ENCODE data around the gene AKAP6. TPM values are rescaled to one million over a fixed set of nuclear protein-coding genes. Genes with fewer than 3 reads are reported as not detected.
A peak's percentile ranks its signal among the peaks of the same experiment; 100 is the strongest.

AKAP6 gene
- total RNA-seq, 1 donor from 2014 or later: 180 TPM

DNA sequence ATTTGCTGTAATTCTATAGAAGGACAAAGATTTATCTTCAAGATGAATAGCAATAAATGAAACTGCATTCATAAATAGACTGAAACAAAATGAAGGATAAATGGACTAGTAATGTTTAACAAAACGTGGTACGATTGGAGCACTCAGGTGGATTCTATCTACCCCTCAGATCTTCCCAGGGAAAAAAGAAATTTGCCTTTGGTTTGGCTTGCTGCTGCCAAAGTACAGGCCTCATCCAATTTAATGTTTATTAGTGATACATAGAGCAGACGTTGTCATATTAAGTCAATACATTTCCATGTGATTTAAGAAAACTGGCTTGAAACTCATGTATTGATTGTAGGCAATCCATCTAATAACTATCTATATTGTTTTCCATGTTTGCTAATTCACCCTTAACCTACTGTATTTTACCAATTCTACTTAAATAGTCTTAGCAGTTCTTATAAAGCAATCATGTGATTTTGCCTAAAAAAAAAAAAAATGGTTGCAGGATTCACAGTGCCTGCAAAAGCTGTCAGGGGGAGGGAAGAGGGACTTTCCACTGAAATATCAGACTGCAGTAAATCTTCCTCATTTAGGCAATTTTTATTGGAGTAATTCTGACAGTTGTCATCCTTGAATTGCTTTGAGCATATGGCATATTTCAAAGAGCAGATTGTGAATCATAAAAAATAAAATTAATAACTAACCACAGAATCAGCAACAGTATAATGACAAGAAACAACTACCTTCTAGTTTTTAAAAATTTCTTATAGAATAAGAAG is 367.4 kb downstream of the AKAP6 start:
- intact Hi-C loops (cut with DNase I): no loop called here
- ATAC-seq (ENCODE audit: poor library complexity) (no peak), DNase-seq (no peak)

DNA sequence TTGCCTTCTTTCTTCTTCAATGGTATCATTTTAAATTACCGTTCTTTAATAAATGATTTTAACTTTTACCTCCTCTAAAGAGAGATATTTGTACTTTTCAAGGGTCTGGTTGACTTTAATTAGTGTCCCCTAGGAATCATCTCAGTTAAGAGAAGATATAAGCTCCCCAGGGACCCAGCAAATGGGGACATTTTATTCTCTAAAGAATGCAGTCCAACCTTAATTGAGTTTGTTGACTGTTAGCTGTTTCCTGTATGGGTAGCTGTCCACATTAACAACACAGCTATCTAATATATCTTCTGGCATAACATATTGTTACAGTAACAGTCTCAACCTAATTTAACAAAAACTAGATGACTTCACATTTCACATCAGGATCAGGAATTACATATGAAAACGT is 368.0 kb downstream of the AKAP6 start:
- intact Hi-C loops (cut with DNase I): no loop called here
- DNase-seq: no peak
- ATAC-seq (ENCODE audit: poor library complexity): no peak

DNA sequence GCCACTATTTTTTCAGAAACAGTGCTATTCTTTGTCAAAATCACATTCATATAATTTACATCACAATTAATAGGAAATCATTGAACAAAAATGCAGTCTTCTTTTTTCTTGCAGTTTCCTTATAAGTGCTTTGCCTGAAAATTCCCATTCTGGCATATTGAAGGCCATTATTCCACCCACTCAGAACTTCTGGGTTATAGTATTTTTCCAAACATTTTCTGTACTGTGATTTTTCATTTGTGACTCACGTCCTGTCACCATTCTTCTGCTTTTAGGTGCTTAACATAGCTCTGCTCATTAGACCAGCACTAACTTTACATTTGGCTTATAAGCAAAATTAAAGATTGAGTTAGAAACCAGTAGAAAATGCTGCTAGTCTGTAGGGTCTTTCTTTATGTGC is 368.6 kb downstream of the AKAP6 start:
- DNase-seq (no peak), ATAC-seq (ENCODE audit: poor library complexity) (no peak)
- intact Hi-C loops (cut with DNase I): no loop called here

DNA sequence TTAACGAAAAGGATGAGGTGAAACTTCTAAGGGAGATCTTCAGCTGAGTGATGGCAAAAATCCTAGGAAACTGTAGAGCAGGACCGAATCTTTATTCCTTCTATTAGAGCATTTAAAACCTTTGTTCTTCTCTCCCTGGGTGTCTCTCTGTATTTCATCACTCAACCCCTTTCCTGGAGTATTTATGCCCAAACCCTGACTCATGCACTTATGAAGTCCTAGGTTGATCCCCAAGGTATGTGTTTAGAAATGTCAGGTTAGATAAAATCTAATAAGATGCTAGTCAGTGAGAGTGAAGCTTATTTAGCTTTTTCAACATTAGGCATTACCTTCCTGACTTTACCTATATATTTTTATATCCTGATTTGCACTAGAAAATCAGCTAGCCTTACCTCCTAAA is 369.7 kb downstream of the AKAP6 start:
- ATAC-seq (ENCODE audit: poor library complexity): no peak

DNA sequence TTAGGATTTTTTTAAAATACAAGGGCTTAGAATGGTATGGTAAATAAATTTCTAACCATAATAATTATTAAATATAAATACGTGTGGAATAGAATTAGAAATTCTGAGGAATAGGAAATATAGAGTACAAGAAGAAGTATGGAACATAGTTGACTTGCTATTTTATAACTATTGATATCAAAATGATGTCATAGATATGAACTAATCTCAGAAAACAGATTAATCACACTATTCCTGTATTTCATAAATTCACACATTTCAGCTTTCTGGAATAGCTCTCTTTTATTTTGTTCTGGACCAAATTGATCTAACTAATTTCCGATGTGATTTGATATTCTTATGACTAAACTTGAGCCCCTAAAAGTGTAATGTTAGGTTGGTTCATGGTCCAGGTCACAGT is 372.4 kb downstream of the AKAP6 start:
- no peak for ATAC-seq (ENCODE audit: poor library complexity)
- intact Hi-C loops (cut with DNase I): loop anchor here (10.0 kb wide), 1 partner anchor 127 kb away; no protein-coding TSS in a partner anchor

More for the DNA sequence above, 369.7 kb downstream of the AKAP6 start:
- DNase-seq: no peak
- intact Hi-C loops (cut with DNase I): no loop called here

DNA sequence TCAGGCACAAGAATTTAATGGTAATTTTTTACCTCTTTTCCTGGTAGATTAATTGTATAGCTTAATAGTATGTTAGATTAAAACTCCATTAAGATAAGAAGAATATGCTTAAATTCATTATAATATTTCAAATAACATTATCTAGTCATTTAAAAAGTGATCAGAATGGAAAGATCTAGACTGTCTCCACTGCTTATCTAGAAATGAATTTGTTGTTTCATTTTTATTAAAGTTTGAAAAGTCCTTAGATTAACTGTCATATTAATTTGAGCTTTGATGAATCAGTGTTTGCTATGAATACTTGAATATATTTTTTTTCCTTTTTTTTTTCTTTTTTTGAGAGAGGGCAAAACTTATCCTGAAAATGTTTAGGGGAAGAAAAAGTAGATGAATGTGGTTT is 373.0 kb downstream of the AKAP6 start:
- intact Hi-C loops (cut with DNase I): loop anchor here (10.0 kb wide), 1 partner anchor 127 kb away; no protein-coding TSS in a partner anchor
- DNase-seq: no peak
- ATAC-seq (ENCODE audit: poor library complexity): no peak

More for the DNA sequence above, 372.4 kb downstream of the AKAP6 start:
- DNase-seq: no peak

DNA sequence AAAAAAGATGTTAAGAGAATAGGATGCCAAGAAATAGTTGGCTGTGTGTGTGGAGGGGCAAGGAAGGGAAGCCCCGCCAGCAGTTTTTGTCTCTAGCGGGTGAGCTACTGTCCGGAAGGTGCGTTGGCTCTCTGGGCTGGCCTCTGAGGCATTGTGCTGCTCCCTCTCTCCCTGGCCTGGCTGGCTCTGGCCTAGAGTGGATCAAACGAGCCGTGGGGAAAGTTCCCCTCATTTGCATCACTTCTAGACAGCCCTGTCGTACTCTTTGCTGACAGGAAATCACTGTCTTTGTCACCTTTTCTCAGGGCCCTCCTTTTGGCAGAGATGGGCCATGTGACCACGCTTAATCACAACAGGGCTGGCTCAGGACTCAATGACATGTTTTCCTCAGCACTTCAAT is 373.5 kb downstream of the AKAP6 start:
- intact Hi-C loops (cut with DNase I): loop anchor here (10.0 kb wide), 1 partner anchor 128 kb away; no protein-coding TSS in a partner anchor
- ATAC-seq (ENCODE audit: poor library complexity) (peak; percentile 77), DNase-seq (peak; percentile 63)

DNA sequence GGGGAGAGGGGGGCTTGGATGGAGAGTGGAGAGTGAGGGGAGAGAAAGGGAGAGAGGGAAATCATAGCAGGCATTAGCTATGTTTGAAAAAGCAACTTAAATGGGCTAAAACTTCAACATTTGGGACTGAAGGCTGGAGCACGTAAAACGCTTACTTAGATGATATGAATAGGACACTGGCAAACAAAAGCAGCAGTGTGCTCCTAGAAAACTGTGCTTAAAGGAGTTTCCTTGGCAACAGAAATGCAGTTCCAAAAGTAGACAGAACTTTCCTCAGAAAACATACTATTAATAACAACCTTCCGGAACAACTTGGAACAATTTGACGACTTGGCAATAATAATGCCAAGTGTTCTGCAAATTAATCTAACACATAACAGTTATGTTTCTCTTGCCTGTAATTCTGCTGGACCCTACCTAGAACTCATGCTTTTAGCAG is 374.1 kb downstream of the AKAP6 start:
- intact Hi-C loops (cut with DNase I): loop anchor here (10.0 kb wide), 1 partner anchor 128 kb away; no protein-coding TSS in a partner anchor
- DNase-seq: no peak
- ATAC-seq (ENCODE audit: poor library complexity): peak; percentile 74

DNA sequence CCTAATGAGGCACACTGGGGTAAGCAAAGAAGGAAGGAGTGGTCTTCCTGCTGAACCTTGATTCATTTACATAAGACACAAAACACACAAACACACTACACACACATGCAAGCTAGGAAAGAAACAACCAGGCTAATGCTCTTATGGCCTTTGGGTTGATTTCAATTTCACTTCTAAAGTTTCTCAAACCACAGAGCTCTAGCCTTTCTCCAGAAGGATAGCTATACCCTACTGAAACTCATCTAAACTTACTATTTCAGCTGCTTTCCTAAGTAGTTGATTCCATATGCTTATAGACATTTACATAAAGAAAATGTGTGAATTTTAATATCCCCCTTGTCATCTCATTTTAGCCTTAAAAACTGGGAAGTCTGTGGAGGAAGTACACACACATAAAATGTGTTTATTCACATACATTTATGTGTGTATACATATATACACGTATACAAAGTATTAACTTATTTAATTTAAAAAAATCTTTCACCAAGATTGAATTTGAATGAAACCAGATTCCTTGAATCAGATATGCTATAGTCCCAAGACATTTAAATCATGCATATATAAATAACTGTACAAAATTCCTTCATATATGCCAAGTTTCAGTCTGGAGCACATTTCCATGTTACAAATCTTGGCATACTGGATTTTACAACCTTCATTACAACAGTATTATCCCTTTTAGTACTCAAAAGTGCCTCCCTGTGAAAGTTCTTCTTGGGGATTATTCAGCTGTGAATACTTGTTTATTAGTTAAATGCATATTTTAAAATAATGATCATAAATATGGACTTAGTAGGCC is 377.8 kb downstream of the AKAP6 start:
- intact Hi-C loops (cut with DNase I): loop anchor here (10.0 kb wide), 1 partner anchor 132 kb away; no protein-coding TSS in a partner anchor
- DNase-seq (no peak), ATAC-seq (ENCODE audit: poor library complexity) (no peak)

DNA sequence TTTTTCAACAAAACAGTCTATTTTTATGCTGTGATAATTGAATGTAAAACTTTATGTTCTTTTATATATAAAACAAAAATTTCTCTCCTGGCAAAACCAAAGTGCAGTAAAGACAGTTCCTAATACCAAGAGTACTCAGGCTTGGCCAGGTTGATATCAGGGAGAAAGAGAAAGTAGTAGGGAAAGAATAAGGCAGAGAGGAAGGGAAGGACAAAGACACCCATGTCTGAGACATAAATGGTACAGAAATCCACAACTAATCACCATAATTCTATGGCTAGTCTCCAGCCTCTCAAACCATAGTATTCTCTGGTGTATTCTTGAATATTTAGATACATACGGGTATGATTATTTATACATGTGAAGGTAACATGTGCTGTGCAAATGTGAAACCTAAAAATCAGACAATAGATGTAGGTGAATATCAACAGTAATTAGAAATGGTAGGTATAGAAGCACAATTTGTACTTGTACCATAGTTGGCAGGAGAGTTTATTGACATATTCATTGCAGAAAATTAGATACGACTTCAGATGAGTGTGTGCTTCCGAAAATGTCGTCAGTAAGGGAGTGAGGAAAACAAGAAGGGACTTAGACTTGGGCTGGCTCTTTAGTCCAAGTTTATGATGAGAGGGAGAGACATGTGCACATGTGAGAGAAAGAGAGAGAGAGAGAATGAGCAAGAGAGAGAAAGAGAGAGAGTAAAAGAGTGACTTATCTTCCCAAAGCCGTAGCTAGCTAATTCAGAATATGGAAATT is 378.8 kb downstream of the AKAP6 start:
- ATAC-seq (ENCODE audit: poor library complexity) (peak; percentile 16), DNase-seq (no peak)
- intact Hi-C loops (cut with DNase I): loop anchor here (10.0 kb wide), 1 partner anchor 133 kb away; no protein-coding TSS in a partner anchor

DNA sequence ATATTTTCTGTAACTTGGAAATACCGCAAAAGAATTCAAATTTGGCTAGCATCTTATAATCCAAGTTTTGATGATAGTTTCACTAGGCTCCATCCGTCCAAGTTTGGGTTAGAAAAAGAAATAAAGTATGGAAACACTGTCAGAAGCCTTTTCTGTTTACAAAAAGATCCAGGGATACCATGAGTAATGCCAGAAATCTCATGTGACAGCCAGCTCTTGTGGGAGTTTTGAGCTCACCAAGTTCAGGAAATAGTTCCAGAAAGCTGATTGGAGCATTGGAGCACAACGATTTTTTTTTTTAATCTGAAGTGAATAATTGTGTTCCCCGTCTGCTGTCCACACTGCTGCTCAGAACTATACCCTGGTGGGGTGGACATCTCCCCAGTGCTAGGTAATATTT is 379.9 kb downstream of the AKAP6 start:
- ATAC-seq (ENCODE audit: poor library complexity) (peak; percentile 74), DNase-seq (no peak)
- intact Hi-C loops (cut with DNase I): loop anchor here (10.0 kb wide), 1 partner anchor 134 kb away; no protein-coding TSS in a partner anchor

DNA sequence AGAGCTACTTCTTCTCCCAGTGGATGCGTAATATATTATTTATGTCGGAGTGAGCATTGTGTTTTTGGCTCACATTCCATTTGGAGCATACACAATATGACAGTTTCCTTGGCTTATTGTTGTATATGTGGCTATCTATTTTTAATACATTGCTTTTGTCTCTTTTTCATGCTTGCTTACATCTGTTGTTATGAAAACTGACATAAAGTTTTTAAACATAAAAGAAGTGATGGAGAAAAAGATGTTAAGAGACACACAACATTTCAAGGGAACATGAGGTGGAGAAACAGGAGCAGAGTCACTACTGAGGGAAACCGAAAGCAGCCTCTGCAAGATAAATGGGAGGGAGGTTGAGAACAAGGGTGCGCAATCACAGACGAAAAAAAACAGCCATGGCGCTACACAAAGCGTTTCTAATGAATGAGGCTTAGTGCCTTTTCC is 381.2 kb downstream of the AKAP6 start:
- intact Hi-C loops (cut with DNase I): loop anchor here (10.0 kb wide), 1 partner anchor 225 kb away; the partner anchor contains the start of gene NPAS3
- DNase-seq (no peak), ATAC-seq (ENCODE audit: poor library complexity) (peak; percentile 25)

DNA sequence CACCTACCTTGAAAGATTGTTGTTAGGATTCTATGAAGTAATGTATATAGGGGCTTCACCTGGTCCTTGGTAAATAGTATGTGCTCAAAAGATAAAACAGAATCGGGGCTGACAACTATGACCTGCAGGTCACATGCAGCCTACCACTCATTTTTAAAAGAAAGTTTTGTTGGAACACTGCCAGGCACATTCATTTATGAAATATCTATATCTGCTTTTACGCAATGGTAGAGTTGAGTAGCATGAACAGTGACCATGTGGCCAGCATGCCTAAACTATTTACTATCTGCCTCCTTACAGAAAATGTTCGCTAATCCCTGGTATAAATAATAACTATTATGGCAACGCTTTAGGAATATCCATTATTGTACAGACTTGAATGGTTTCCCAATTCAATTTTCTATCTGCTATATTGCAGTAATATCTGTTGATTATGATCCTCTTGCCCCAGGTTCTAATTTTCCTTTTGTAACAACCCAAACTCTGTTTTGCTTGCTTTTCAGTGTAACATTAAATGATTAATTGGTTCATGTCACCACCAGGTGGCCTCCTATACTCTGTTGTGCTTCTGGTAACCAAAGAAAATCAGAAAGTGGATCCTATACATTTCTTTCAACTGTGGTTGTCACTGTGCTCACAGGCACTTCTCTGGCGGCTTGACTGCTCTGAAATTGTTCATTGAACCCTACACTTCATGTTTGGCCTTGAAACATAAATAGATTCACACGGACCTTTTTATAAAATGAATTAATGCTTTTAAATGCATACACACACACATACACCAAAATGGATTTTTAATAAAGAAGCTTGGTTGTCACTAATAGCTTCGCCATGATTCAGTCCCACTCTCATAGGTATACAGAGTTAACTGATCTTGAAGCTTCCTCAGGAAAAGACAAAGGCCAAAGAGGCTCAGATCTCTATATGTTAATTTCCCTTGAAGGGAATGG is 381.9 kb downstream of the AKAP6 start:
- DNase-seq (no peak), ATAC-seq (ENCODE audit: poor library complexity) (no peak)
- intact Hi-C loops (cut with DNase I): loop anchor here (10.0 kb wide), 1 partner anchor 224 kb away; the partner anchor contains the start of gene NPAS3

DNA sequence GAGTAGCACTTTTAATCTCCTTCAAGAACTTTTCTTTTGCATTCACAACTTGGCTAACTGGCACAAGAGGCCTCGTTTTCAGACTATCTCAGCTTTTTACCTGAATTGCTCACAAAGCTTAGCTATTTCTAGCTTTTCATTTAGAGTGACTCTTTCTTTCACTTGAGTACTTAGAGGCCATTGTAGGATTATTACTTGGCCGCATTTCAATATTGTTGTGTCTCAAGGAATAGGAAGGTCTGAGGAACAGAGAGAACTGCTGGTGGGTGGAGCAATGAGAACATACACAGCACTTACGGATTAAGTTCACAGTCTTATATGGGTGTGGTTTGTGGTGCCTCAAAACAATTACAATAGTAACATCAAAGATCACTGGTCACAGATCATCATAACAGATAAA is 384.8 kb downstream of the AKAP6 start:
- intact Hi-C loops (cut with DNase I): loop anchor here (10.0 kb wide), 1 partner anchor 221 kb away; the partner anchor contains the start of gene NPAS3
- ATAC-seq (ENCODE audit: poor library complexity): no peak
- DNase-seq: no peak

DNA sequence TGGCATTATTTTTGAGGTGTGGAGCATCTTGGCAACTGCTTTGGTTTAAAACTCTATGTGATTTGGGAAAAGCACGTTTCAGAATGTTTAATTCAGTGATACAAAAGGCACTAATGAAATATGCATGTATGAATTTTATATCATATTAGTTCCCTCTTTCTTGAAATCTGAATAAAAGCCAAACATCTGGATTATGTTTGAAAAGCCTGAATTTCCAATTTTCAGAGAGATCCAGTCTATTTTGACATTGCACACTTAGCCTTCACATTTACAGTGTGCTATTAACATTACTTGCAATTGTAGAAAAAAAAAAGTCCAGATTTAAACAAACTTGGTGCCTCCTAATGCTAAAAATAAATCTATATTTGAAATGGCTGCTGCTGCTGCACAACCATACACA is 390.5 kb downstream of the AKAP6 start:
- intact Hi-C loops (cut with DNase I): loop anchor here (10.0 kb wide), 1 partner anchor 215 kb away; the partner anchor contains the start of gene NPAS3
- DNase-seq (no peak), ATAC-seq (ENCODE audit: poor library complexity) (no peak)

DNA sequence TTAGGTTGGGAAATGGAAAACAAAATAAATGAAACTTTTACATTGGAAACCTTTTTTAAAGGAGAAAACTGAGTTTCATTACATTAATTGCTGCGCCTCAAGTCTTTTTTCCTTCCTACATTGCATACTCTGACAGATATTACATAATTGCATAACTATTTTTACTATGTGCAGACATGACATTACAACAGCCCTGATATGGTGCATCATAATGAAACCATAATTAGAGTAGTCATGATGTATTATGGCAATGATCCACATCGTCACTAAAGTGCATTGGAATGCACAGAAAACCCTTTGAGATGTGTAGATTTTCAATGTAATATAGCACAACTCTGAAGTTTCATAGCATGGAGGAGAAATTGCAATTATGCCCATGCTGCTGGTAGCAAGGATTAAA is 391.8 kb downstream of the AKAP6 start:
- ATAC-seq (ENCODE audit: poor library complexity): peak; percentile 57
- no peak for DNase-seq
- intact Hi-C loops (cut with DNase I): no loop called here

DNA sequence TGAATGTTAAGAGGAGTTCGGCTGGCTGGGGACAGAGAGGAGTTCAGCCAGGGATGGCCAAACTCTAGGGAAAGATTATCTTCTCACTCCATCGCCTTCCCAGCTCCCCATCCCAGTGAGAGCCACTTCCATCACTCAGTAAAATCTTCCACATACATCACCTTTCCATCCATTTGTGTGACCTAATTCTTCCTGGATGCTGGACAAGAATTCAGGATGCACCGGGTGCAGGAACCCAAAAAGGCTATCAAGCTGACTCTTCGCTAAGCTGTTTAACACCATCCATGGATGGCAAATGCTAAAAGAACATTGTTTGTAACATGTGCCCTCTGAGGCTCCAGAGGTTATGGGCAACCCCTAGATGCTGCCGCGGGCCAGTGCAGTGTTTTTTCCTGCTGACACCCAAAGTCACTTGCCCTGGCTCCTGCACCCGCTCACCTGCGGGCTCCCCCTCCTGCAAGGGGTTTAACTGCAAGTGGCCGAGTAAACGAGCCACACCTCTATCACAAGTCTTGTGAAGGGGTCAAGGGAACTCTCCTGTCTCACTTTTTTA is 393.6 kb downstream of the AKAP6 start:
- DNase-seq: no peak
- no peak for ATAC-seq (ENCODE audit: poor library complexity)
- intact Hi-C loops (cut with DNase I): no loop called here
